ENCODE results near the gene GFPT2. TPM values are rescaled to one million over a fixed set of nuclear protein-coding genes. Genes with fewer than 3 reads are reported as not detected.
A peak's percentile ranks its signal among the peaks of the same experiment; 100 is the strongest.

The GFPT2 gene
- total and polyA plus RNA-seq, 4 experiments from 2014 or later, result 0.12 to 1.00 (median 0.13) TPM; not detected in 1

GRCh38 chr5:180289966-180290365, 63.2 kb downstream of the GFPT2 start:
- Histone ChIP-seq H3K36me3 (ENCODE audit: insufficient read depth, low read length) (no peaks in the 10 kb centered on the region), H3K27ac (ENCODE audit: low read depth, low read length) (no peak overlapping the region), H3K27me3 (ENCODE audit: insufficient read depth, low read length) (no peaks in the 10 kb centered on the region), H3K4me1 (ENCODE audit: insufficient read depth, low read length) (peaks cover 34% of the 10 kb centered on the region), H3K4me3 (ENCODE audit: low read length in 2 of 2) (no peak overlapping the region), H3K9me3 (ENCODE audit: control insufficient read depth in 1 of 2, low read length in 2 of 2) (no peaks in the 10 kb centered on the region)
- Mint-ChIP-seq H3K27me3 (no peaks in the 10 kb centered on the region), H3K4me1 (peaks cover 36 to 70% (median 47%) of the 10 kb centered on the region in 4 donors), H3K36me3 (peaks cover 21 to 31% of the 10 kb centered on the region in 2 donors), H3K4me3 (peak overlapping the region in 6 of 8 donors; percentile 21 to 90 (median 88)), H3K27ac (peak overlapping the region in 5 of 7 donors; percentile 35 to 94 (median 78)), H3K9me3 (no peaks in the 10 kb centered on the region)
- ChIA-PET POLR2A (ENCODE audit: partially characterized antibody) (interaction anchor here (0.7 kb wide), 2 partner anchors 39 to 683 kb away, joined by 3 read pairs; no protein-coding TSS in a partner anchor), CTCF (ENCODE audit: partially characterized antibody) (interaction anchor here (1.3 to 3.0 kb wide), 4 partner anchors 8 to 39 kb away, joined by 4 to 22 read pairs (median 10); no protein-coding TSS in a partner anchor)
- intact Hi-C loops (cut with micrococcal nuclease), result loop anchor here (5.0 kb wide), 1 partner anchor 483 kb away; the partner anchor contains the start of gene MGAT4B
- DNase-seq, result no peak

GRCh38 chr5:180289433-180289832, 63.7 kb downstream of the GFPT2 start:
- Mint-ChIP-seq H3K36me3 (peaks cover 27 to 36% of the 10 kb centered on the region in 2 donors), H3K9me3 (no peaks in the 10 kb centered on the region)

GRCh38 chr5:180287868-180288267, 65.3 kb downstream of the GFPT2 start:
- H3K9me3 Mint-ChIP-seq, result peaks cover 0 to 2% (median 0%) of the 10 kb centered on the region in 8 donors

More at GRCh38 chr5:180289433-180289832, 63.7 kb downstream of the GFPT2 start:
- no peaks in the 10 kb centered on the region for H3K9me3 ChIP-seq (ENCODE audit: control insufficient read depth in 1 of 2, low read length in 2 of 2)
- H3K4me1 ChIP-seq (ENCODE audit: insufficient read depth, low read length), result peaks cover 34% of the 10 kb centered on the region
- H3K27me3 ChIP-seq (ENCODE audit: insufficient read depth, low read length), result no peaks in the 10 kb centered on the region
- no peak overlapping the region for H3K27ac ChIP-seq (ENCODE audit: low read depth, low read length)
- POLR2A ChIA-PET (ENCODE audit: partially characterized antibody), result interaction anchor here (0.7 kb wide), 2 partner anchors 40 to 682 kb away, joined by 3 read pairs; no protein-coding TSS in a partner anchor
- H3K4me3 ChIP-seq (ENCODE audit: low read length in 2 of 2), result no peak overlapping the region
- H3K4me1 Mint-ChIP-seq, result peaks cover 39 to 71% (median 49%) of the 10 kb centered on the region in 4 donors
- no peaks in the 10 kb centered on the region for H3K36me3 ChIP-seq (ENCODE audit: insufficient read depth, low read length)
- no peaks in the 10 kb centered on the region for H3K27me3 Mint-ChIP-seq
- H3K4me3 Mint-ChIP-seq, result peak overlapping the region in 2 of 8 donors; percentile 17 to 39
- DNase-seq, result no peak
- CTCF ChIA-PET (ENCODE audit: partially characterized antibody), result interaction anchor here (2.2 to 3.0 kb wide), 2 partner anchors 26 to 39 kb away, joined by 15 to 22 read pairs; no protein-coding TSS in a partner anchor
- intact Hi-C loops (cut with micrococcal nuclease), result no loop called here
- peak overlapping the region in 1 of 7 donors; percentile 51 for H3K27ac Mint-ChIP-seq

GRCh38 chr5:180287404-180287803, 65.7 kb downstream of the GFPT2 start:
- POLR2A ChIA-PET (ENCODE audit: partially characterized antibody), result no interaction called here
- peaks cover 40 to 44% of the 10 kb centered on the region in 2 donors for H3K36me3 Mint-ChIP-seq

More at GRCh38 chr5:180287868-180288267, 65.3 kb downstream of the GFPT2 start:
- peaks cover 22% of the 10 kb centered on the region for H3K4me1 ChIP-seq (ENCODE audit: insufficient read depth, low read length)
- Mint-ChIP-seq H3K27ac (no peak overlapping the region), H3K4me1 (peaks cover 28 to 56% (median 40%) of the 10 kb centered on the region in 4 donors), H3K36me3 (peaks cover 35 to 42% of the 10 kb centered on the region in 2 donors), H3K4me3 (no peak overlapping the region), H3K27me3 (no peaks in the 10 kb centered on the region)
- no peaks in the 10 kb centered on the region for H3K9me3 ChIP-seq (ENCODE audit: control insufficient read depth in 1 of 2, low read length in 2 of 2)
- H3K27me3 ChIP-seq (ENCODE audit: insufficient read depth, low read length), result no peaks in the 10 kb centered on the region
- intact Hi-C loops (cut with micrococcal nuclease), result no loop called here
- CTCF ChIA-PET (ENCODE audit: partially characterized antibody), result no interaction called here
- H3K4me3 ChIP-seq (ENCODE audit: low read length in 2 of 2), result no peak overlapping the region
- H3K36me3 ChIP-seq (ENCODE audit: insufficient read depth, low read length), result no peaks in the 10 kb centered on the region
- no peak overlapping the region for H3K27ac ChIP-seq (ENCODE audit: low read depth, low read length)
- POLR2A ChIA-PET (ENCODE audit: partially characterized antibody), result no interaction called here
- DNase-seq, result no peak

GRCh38 chr5:180284149-180284548, 69.0 kb downstream of the GFPT2 start:
- no peaks in the 10 kb centered on the region for H3K27me3 Mint-ChIP-seq
- Histone ChIP-seq H3K4me1 (ENCODE audit: insufficient read depth, low read length) (peaks cover under 1% of the 10 kb centered on the region), H3K4me3 (ENCODE audit: low read length in 2 of 2) (no peak overlapping the region), H3K9me3 (ENCODE audit: control insufficient read depth in 1 of 2, low read length in 2 of 2) (no peaks in the 10 kb centered on the region), H3K36me3 (ENCODE audit: insufficient read depth, low read length) (peaks cover 13% of the 10 kb centered on the region), H3K27ac (ENCODE audit: low read depth, low read length) (no peak overlapping the region), H3K27me3 (ENCODE audit: insufficient read depth, low read length) (no peaks in the 10 kb centered on the region)
- POLR2A ChIA-PET (ENCODE audit: partially characterized antibody), result no interaction called here
- H3K27ac Mint-ChIP-seq, result no peak overlapping the region
- H3K4me3 Mint-ChIP-seq, result no peak overlapping the region
- peaks cover 13 to 32% (median 27%) of the 10 kb centered on the region in 4 donors for H3K4me1 Mint-ChIP-seq
- intact Hi-C loops (cut with micrococcal nuclease), result no loop called here
- peaks cover 70 to 71% of the 10 kb centered on the region in 2 donors for H3K36me3 Mint-ChIP-seq
- no peak for DNase-seq
- peaks cover 0 to 8% (median 3%) of the 10 kb centered on the region in 8 donors for H3K9me3 Mint-ChIP-seq
- CTCF ChIA-PET (ENCODE audit: partially characterized antibody), result interaction anchor here (1.0 kb wide), 2 partner anchors 9 to 11 kb away, joined by 3 read pairs; no protein-coding TSS in a partner anchor

More at GRCh38 chr5:180287404-180287803, 65.7 kb downstream of the GFPT2 start:
- H3K36me3 ChIP-seq (ENCODE audit: insufficient read depth, low read length), result no peaks in the 10 kb centered on the region
- H3K4me1 ChIP-seq (ENCODE audit: insufficient read depth, low read length), result peaks cover 21% of the 10 kb centered on the region
- CTCF ChIA-PET (ENCODE audit: partially characterized antibody), result no interaction called here
- no peak overlapping the region for H3K27ac ChIP-seq (ENCODE audit: low read depth, low read length)
- intact Hi-C loops (cut with micrococcal nuclease), result no loop called here
- peaks cover 0 to 2% (median 0%) of the 10 kb centered on the region in 8 donors for H3K9me3 Mint-ChIP-seq
- DNase-seq, result no peak
- H3K27me3 Mint-ChIP-seq, result no peaks in the 10 kb centered on the region
- H3K4me3 Mint-ChIP-seq, result peak overlapping the region in 1 of 8 donors; percentile 16
- H3K27me3 ChIP-seq (ENCODE audit: insufficient read depth, low read length), result no peaks in the 10 kb centered on the region
- no peaks in the 10 kb centered on the region for H3K9me3 ChIP-seq (ENCODE audit: control insufficient read depth in 1 of 2, low read length in 2 of 2)
- H3K4me3 ChIP-seq (ENCODE audit: low read length in 2 of 2), result no peak overlapping the region
- H3K4me1 Mint-ChIP-seq, result peaks cover 25 to 51% (median 38%) of the 10 kb centered on the region in 4 donors
- H3K27ac Mint-ChIP-seq, result no peak overlapping the region

GRCh38 chr5:180283026-180283615, 70.0 kb downstream of the GFPT2 start:
- Mint-ChIP-seq H3K9me3 (peaks cover 0 to 8% (median 4%) of the 10 kb centered on the region in 8 donors), H3K4me3 (no peak overlapping the region), H3K27ac (no peak overlapping the region), H3K4me1 (peaks cover 10 to 26% (median 22%) of the 10 kb centered on the region in 4 donors), H3K27me3 (no peaks in the 10 kb centered on the region), H3K36me3 (peaks cover 75 to 79% of the 10 kb centered on the region in 2 donors)
- POLR2A ChIA-PET (ENCODE audit: partially characterized antibody), result no interaction called here
- Histone ChIP-seq H3K27me3 (ENCODE audit: insufficient read depth, low read length) (no peaks in the 10 kb centered on the region), H3K4me1 (ENCODE audit: insufficient read depth, low read length) (no peaks in the 10 kb centered on the region), H3K9me3 (ENCODE audit: control insufficient read depth in 1 of 2, low read length in 2 of 2) (no peaks in the 10 kb centered on the region), H3K27ac (ENCODE audit: low read depth, low read length) (no peak overlapping the region), H3K4me3 (ENCODE audit: low read length in 2 of 2) (no peak overlapping the region), H3K36me3 (ENCODE audit: insufficient read depth, low read length) (peaks cover 15% of the 10 kb centered on the region)
- intact Hi-C loops (cut with micrococcal nuclease), result no loop called here
- no peak for DNase-seq
- CTCF ChIA-PET (ENCODE audit: partially characterized antibody), result interaction anchor here (1.0 to 2.4 kb wide), 3 partner anchors 10 to 46 kb away, joined by 3 to 7 read pairs (median 3); no protein-coding TSS in a partner anchor

- intact Hi-C loops (cut with micrococcal nuclease), result no loop called here
- H3K4me3 Mint-ChIP-seq, result no peak overlapping the region
- Histone ChIP-seq H3K36me3 (ENCODE audit: insufficient read depth, low read length) (peaks cover 18% of the 10 kb centered on the region), H3K27me3 (ENCODE audit: insufficient read depth, low read length) (no peaks in the 10 kb centered on the region), H3K4me1 (ENCODE audit: insufficient read depth, low read length) (no peaks in the 10 kb centered on the region), H3K4me3 (ENCODE audit: low read length in 2 of 2) (no peak overlapping the region), H3K9me3 (ENCODE audit: control insufficient read depth in 1 of 2, low read length in 2 of 2) (no peaks in the 10 kb centered on the region), H3K27ac (ENCODE audit: low read depth, low read length) (no peak overlapping the region)
- POLR2A ChIA-PET (ENCODE audit: partially characterized antibody), result no interaction called here
- no peaks in the 10 kb centered on the region for H3K27me3 Mint-ChIP-seq
- no peak overlapping the region for H3K27ac Mint-ChIP-seq
- DNase-seq, result no peak
- H3K36me3 Mint-ChIP-seq, result peaks cover 81 to 84% of the 10 kb centered on the region in 2 donors
- H3K9me3 Mint-ChIP-seq, result peaks cover 0 to 12% (median 8%) of the 10 kb centered on the region in 8 donors
- CTCF ChIA-PET (ENCODE audit: partially characterized antibody), result interaction anchor here (1.1 to 2.4 kb wide), 3 partner anchors 8 to 46 kb away, joined by 4 to 7 read pairs (median 7); no protein-coding TSS in a partner anchor
- H3K4me1 Mint-ChIP-seq, result peaks cover 6 to 18% (median 15%) of the 10 kb centered on the region in 4 donors
Measured at GRCh38 chr5:180282281-180282680, 70.9 kb downstream of the GFPT2 start.
